HG03558 (cell line): ENCODE measurements around the gene KCNMA1.

ENCODE experiments used
- ATAC-seq: cut with Tn5 transposase; IDR thresholded peaks from one replicate; pipeline ENCODE4 v1.9.1; 2021; ENCODE audit warnings: moderate number of reproducible peaks; ENCODE audit not compliant: unreplicated experiment; ENCODE audit errors: extremely low read depth

Gene KCNMA1

DNA sequence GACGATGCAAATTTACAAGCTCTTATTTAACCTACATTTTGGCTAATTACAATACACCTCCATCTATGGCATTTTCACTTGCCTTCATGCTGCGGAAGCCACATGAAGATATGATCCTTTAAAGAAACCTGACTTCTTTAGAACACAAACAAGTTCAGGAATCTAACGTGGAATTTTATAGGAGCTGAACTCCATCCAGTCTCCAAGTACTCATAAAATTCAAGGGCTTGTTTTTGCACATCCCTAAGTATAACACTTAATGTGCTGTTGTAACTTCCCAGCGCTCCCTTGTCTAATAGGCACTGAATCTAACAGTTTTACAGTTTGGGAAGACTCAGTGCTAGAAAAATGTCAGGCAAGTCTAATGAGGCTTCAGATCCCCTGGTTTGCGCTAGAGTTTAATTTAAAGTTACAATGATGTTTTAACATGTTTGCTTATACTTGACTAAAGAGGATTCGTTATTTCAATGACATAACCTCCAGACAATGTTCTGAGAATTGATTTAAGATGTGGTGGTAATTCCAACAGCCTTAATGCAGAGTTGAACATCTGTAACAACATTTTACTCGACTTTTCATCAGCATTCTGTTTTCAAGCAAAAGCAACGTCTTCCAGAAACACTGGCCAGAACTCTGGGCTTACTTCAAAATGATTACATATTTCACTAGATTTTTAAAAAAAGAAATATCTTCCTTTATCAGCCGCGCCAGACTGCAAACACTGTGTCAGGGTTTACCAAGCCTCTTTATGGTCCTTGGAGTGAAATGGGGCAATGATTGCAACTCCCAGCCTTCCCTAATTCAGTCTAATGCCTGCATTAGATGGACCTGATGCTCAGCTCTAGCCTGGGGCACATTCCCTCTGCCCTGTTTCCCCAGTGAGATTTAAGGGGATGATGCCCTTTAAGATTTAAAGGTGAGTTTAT lies 664.3 kb downstream of the KCNMA1 start:
- no peak for ATAC-seq

DNA sequence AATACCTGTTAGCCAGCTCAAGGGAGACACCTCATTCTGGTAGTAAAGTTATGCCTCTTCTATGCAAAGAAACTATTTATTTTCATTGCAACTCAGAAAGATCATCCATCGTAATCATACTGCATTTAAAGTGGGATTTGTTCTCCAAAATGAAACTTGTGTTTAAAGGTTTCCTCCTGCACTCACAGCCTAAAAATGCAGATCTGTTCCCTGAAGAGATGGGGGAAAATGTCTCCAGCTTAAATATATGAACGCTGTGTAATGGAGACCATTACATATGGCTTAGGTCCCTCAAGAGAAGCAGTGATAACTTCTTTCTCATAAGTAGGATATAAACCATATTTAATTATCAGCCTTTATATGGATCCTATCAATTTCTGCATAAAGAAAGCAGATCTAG lies 665.1 kb downstream of the KCNMA1 start:
- no peak for ATAC-seq

DNA sequence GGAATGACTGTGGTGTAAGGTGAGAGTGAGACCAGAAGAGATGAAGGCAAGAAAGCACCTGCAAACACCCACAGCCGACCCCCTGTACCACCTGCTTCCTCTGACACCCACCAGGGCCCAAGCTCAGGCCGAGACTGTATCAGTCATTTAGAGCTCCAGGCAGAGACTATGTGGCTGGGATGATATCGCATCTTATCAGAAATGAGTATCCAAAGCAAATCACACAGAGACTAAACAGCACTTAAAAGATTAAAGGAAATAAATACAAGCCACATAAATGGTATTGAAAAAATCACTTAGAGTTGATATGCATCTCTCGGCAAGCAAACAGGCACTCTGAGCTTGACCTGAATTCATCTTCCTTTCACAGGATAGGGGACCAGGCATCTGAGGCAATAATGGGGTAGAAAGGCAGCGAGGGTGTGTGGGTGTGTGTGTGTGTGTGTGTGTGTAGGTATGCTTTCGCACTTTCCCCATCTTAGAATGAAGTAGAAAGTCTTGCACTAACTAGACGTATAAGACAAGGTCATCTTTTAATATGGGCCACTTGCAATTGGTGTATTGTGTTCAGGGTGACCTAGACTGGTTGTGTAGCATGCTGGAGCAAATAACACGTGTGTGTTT lies 665.9 kb downstream of the KCNMA1 start:
- ATAC-seq = no peak

DNA sequence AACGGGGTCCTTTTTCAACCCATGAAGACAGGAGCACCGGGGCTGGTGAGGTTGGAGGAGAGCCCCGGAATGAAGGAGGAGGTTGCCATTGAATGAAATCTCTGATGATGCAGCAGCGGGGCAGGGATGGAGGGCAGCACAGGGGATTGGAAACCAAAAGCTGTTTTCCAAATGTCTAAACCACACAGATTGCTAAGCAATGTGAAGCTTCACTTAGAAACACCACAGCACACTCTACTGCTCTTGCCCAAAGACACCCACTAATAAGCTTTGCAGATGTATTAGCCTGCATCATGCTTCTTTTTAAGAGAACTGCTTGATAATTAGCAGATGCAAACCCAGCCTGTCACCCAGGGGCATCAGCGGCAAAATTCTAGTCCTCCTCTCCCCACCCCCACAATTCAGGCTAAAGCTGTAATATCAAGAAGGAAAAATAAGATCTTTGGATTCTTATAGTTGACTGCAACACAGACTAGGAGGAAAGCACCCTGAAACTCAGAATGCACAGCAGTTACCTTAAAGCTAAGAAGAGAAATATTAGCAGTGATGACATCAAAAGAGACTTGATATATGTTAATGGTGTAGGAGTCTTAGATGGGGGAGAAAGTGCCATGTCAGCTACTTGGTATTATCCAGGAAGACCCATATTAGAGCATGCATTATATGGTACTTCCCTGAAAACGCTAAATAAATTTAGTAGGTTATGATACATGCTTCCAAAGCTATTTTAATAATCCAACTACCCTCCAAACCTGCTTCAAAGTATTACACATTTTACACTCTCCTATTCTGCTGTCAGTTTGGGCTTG lies 666.7 kb downstream of the KCNMA1 start:
- ATAC-seq = no peak

DNA sequence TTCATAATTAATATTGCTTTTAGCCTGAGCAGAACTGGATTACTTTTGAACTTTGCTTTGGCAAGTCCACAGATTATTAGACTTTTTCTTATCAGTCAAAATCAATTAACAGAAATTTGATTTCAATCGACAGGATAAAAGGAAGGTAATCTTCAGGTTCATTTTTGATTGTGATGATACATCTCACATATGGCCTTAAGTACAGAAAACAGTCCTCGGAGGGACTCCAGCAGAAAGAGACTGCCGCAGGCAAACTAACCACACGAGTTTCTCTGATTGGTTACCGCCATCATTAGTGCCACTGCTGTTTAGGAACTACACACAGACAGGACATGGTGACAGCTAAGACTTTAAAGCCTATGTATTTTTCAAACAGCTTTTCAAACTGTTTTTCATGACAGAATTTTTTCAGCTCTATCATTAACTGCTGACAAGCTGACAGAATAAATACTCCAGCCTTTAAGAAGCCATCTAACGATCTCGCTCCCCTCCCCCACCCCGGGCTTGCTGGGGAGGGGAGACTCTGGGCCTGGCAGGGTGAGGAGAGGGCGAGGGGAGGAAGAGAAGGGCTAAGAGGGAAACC lies 668.2 kb downstream of the KCNMA1 start:
- ATAC-seq = no peak

DNA sequence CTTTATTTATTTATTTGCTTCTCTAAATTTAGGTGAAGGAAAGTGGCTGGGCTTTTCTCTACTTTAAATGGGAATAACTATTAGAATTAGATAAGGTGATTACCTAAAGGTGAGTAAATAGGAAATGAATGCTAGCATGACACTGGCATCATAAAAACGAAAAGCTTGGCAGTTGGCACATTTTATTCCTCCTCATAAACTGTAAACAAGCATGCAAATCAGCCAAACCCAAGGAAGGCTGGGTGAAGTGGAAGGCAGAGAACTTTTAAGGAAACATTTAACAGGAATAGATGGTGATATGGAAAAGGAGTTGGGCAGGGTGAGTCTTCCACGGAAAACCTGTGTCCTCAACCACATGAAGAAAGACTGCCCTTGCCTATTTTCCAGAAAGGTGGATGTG lies 669.1 kb downstream of the KCNMA1 start:
- ATAC-seq = no peak

DNA sequence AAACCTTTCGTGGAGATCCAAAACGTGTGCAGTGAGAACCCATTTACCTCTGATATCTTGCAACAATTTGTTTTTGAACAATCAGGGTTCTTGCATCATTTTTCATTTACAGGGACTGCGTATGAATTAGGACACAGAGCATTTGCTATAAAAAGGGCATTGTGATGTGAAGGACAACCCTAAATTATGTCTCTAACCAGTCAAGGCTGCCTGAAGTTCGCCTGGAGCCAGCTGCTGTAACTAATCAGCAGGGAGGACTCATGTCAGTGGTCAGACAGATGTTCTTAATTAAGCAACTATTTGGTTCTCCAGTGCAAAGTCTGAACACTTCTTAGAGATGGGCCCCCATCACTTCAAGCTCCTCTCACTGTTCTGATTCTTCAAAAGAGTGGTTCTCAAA lies 674.8 kb downstream of the KCNMA1 start:
- ATAC-seq = no peak

DNA sequence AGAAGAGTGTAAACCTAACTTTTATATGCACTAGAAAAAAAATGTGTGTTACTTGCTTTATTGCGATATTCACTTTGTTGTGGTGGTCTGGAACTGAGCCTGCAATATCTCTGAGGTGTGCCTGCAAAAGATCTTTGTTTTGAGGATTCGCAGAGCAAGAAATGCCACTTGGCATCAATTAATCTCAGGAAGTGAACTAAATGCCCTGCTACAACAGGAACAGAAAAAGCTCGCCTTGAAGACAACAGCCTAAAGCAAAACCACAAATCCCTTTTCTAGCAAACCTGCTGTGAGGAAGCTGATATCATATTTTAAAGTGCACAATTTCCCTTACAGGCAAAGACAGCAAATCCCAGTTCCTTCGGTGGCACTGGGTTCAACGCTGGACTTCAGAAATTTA lies 675.8 kb downstream of the KCNMA1 start:
- no peak for ATAC-seq

DNA sequence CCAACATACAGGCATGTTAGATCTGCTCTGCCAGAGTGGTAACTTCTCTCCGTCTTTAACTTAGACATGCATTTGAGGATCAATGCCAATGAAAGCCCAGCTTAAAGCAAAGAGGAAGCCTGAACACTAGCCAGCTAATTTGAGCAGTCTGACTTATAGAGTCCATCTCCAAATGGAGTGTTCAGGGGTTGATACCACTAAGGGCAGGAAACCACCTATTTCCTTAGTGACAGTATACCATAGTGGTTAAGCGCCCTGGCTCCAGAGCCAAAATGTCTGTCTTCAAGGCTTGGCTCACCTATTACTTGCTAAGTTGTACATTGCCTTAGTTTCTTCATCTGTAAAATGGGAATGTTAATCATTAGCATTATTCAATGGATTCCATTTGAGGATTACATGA lies 678.5 kb downstream of the KCNMA1 start:
- no peak for ATAC-seq

DNA sequence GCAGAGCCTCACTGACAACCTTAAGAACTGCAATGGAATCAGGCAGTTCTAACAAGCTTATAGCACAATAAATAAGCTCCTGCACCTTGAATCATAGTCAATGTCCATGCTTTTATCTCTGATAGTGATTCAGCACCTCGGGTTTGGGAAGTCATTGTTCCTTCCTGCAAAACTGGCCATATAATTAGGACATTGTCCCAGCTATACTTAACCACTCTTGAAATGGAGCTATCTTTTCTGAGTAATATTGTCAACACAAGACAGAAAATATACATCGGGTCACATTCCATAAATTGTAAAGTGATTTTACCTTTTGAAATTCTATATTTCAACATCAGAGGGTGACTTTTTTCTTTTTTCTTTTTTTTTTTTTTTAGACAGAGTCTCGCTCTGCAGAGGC lies 682.8 kb downstream of the KCNMA1 start:
- ATAC-seq = no peak

DNA sequence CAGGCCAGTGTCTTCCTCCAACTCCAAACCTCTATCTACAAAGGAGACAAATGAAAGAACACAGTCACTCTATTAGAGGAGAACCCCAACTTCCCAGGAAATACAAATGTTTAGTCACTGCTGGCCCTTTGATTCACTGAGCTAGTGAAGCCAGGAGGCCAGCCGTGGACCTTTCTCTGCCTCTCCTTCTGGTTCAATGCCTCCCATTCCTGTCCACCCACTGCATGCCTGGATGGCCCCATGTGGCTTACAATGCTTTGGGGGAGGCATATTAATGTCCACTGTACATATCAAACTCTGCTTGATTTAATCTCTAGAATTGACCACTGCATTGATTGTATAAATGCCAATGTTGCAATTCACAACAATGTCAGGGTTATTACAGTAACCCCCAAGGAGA lies 687.3 kb downstream of the KCNMA1 start:
- ATAC-seq = no peak

DNA sequence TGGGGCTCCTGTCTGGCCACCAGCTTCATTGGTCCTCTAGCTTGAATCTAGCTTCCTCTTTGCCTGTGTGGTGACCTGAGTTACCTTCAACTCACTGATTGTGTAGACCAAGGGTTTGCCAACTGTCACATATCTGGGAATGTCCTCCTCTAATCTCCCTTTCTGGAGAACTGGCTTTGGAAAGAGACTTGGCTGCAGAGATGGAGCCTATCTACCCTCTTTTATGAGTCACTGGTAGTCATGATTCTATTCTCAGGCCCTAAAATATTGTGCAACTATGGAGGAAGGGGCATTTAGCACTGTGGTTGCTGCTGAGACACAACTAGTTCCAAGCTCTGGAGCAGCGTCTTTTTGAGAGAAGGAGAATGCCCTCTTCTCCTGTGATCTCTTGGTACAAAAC lies 691.3 kb downstream of the KCNMA1 start:
- no peak for ATAC-seq

DNA sequence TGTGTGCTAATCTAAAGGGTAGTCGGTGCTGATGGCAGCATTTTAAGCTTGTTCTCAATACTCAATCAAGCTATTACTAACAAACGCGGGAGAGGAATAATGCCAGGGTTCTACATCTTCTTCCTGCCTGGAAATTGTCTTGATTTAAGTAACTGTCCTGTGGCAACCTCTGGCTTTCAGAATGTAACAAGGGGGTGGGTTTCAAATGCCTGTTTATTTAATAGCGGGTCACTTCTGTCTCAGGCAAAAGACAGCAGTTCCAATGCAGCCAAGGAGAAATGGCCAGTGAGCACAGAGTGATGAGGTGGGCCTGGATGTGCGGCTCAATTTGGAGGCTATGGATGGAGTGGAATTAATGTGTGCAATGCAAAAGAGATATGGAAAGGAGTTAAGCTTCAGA lies 692.4 kb downstream of the KCNMA1 start:
- no peak for ATAC-seq

DNA sequence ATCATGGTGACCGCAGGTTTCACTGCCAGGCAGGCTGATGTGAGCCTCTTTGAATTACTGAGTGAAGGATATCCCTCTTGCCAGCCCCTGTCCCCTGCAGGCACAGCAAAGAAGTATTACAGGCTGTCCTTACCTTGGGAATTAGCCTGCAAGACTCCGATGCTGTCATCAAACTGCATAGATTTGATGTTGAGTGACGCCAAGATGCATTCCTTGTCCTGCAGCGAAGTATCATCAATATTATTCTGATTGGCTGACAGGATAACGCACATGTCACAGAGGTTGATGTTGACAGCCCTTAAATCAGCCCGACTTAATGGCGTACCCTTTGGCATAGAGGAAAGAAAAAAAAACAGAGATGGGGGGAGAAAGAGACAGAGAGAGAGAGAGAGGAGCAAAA lies 693.0 kb downstream of the KCNMA1 start:
- no peak for ATAC-seq

DNA sequence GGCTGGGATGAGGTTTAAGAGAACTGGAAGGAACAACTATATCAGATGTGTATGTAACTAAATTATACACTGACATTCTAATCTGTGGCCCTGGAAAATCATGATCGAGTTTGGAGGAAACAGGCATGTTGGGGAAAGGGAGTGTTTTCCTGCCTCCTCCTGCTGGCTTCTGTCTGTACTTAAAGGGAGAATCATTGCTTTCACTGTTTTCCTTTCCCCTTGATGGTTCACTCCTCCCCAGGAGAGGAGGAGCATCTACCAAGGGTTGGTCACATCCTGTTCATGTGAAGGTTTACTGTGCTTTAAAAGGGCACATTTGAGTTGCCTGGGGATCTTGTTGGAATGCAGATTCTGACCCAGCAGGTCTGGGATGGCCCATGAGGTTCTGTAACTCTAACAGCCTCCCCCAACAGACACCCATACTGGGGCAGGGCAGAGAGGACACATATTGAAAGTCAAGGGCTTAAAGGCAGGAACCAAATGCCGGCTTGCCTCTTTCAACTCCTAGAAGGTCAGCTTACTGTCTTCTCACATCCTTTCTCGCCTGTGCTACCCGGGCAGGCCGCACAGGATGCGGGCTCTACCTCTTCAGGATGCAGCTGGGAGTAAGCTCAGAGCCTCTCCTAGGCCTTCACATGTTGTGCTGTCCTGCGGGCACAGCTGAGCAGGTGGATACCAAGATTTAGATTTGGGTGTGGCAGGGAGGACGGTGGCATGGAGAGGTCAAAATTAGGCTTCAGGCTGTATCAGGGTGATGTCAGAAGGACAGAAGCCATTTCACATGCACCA lies 694.8 kb downstream of the KCNMA1 start:
- ATAC-seq = no peak

DNA sequence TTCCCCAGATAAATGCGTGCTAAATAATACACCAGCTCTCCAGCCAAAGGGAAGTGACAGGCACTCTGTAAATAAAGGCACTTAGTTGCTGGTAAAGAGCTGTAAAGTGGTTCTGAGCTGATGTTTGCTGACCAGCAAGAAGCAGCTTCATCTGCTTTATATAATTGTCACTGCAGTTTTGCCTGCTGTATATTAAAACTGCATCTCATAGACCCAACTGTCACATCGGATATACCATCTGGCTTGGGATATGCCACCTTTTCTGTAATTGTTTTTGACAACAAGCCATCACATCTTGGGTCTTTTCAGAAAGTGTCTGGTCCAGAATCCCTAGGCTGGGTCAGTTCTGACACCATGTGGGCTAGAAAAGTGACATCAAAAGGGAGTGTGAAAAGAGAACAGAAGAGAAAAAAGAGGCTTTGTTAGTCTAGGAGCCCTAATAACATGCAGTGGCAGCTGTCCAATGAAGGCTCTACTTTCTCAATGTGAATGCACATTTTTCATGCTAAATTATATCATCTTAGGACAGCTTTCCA lies 697.6 kb downstream of the KCNMA1 start:
- no peak for ATAC-seq

DNA sequence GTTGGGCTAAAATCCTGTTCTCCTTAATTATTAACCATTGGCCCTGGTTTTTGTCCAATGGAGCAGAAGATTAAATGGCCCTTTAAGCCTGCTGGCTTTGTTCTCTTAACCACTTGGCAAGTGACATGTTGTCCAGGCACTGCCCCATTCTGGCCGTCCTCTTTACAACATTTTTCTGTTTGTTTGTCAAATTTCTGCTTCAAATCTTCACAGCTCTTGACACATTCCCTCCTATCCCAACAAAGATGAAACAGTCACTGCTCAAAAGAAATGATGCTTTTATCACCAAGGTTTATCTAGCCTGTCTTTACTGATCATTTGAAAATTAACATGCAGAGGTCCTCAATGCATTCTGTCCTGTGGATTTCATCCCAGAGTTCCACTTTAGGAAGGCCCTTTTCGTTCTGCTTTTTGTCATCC lies 700.4 kb downstream of the KCNMA1 start:
- no peak for ATAC-seq

DNA sequence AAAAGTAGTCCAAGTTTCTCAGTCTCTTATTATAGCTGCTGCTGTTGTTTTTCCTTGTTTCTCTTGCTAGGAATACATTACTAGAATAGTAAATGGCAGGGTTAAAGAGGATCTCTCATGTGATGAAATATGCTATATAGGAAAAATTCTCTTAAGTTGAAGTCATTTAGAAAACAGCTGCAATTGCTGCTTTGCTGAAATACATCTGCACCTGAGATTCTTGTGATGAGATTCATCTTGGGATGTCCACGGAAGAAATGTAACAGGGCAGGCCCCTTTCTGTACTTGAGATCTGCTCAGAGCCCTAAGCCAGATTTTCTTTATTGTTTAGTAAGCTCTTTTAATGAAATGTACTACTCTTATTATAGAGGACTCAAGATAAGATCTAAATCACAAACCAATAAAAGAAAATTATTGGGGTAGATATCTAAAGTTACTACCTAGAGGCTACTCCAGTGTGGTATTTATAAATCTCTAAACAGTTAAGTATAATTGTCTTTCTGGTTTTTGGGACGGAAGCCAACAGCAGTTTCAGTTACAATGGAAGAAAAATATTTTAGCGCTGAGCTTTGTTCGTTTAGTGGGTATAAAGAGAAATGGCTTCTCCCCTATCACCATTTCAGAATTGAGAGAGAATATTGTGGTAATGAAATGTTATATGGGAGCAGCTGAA lies 701.5 kb downstream of the KCNMA1 start:
- ATAC-seq = no peak

DNA sequence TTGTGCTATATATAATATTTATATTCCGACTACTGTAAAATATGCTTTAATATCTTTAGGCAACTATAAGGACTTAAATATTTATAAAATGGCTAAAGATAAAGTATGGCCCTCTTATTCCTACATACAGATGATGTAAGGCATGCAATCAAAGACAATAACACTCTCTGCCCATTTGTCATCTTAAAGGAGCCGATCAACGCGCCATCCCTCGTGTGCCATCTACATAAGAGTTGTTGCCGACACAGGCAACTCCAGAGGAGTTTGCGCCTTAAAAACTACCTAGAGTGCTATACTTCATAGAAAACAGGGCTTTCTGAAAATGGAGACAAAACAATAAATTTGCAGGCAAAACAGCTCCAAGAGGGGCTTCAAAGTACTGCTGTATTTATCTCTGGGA lies 709.0 kb downstream of the KCNMA1 start:
- ATAC-seq = no peak
